Measurements from ENCODE around the gene UBE2E1.
A peak's percentile ranks its signal among the peaks of the same experiment; 100 is the strongest.

UBE2E1 gene

GRCh38 chr3:23796518-23796917 lies 9.2 kb upstream of the UBE2E1 start:
- FAIRE-seq: no peak

DNA sequence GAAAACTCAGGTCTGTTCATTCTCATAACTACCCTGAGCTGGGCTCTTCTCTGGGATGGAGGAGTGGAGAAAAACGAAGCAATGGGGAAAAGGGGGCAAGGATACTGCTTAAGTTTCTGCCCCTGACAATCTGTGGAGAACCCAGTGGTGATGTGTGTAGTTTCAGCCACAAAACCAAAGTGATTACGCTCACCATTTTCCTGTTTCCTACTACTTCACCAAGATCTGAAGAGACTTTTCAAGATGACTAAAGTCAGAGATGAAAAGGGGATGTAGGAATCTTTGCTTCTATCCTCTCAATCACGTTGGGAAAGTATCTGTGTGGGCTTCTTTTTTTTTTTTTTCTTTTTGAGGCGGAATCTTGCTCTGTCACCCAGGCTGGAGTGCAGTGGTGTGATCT lies 8.3 kb upstream of the UBE2E1 start:
- no peak for FAIRE-seq

GRCh38 chr3:23798456-23798855 lies 7.3 kb upstream of the UBE2E1 start:
- FAIRE-seq: no peak

DNA sequence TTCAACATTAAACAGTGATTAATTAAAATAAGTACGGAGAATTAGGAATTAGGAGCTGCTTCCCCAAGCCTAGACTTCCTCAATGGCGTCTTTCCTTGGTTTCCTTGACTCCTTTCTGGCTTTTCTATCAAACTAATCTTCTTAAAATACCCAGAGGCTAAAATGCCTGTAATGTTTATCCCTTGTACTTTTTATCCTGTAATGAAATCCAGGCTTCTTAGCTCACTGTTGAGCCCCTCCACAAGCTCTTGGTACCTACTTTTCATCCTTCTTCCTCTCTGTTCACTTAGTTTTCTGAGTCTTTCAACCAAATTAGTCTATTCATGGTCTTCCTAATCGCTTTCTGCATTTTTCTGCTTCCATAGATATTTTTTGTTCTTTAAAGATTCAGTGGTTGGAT lies 6.9 kb upstream of the UBE2E1 start:
- FAIRE-seq: no peak

- peak; percentile 53 for FAIRE-seq
These were observed 5.0 kb upstream of the UBE2E1 start for GRCh38 chr3:23800731-23801130.

DNA sequence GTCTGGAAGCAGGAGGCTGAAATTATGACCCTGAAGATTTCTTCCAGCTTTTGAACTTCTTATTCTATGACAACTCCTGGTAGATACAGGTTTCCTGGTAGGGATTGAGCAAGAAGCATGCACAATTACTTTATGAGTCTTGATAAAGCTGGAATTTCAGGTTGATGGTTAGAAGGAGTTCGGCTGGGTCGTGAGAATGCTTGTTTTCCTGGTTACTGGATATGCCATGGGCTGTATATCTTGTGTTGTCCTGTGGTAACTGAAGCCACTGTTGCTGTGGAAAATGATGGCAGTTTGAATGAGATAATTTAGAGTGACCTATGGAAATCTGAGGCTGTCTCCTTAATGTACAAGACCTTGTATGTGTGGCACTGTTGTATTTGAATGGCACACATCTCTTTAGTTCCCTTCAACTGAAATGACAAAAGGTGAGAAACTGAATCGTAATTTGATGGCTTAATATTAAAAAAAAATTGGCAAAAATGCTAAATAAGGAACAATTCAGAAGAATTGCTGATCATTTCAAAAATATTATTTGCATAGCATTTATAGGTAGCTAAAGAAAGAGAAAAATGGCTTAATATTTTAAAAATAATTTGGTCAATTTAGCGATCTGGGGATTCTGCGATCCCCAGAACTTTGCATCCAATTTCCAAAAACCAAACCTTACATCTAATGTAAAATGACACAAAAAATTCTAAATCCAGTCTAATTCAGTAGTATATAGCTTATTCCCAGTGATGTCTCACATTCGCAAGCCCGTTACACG lies 1.1 kb upstream of the UBE2E1 start:
- no peak for FAIRE-seq

DNA sequence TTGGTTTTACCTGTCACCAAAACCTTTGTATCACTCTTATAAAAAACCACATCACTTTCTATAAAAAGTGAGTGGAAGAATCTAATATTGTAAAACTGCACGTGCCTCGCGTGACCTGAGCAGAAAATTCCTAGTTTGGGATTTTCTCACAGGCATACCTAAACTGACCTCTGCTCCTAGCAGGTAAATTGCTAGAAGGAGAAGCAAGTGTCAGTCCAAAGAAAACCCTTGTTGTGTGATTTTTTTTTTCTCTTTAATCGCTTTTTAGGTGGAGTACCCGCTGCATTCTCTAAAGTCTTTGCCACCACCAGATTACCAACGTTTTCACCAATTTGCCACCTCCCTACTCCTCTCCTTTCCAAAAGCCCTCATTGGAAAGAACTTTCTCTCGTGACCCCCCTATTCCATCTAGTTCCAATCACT lies 534 bp upstream of the UBE2E1 start:
- FAIRE-seq: no peak

DNA sequence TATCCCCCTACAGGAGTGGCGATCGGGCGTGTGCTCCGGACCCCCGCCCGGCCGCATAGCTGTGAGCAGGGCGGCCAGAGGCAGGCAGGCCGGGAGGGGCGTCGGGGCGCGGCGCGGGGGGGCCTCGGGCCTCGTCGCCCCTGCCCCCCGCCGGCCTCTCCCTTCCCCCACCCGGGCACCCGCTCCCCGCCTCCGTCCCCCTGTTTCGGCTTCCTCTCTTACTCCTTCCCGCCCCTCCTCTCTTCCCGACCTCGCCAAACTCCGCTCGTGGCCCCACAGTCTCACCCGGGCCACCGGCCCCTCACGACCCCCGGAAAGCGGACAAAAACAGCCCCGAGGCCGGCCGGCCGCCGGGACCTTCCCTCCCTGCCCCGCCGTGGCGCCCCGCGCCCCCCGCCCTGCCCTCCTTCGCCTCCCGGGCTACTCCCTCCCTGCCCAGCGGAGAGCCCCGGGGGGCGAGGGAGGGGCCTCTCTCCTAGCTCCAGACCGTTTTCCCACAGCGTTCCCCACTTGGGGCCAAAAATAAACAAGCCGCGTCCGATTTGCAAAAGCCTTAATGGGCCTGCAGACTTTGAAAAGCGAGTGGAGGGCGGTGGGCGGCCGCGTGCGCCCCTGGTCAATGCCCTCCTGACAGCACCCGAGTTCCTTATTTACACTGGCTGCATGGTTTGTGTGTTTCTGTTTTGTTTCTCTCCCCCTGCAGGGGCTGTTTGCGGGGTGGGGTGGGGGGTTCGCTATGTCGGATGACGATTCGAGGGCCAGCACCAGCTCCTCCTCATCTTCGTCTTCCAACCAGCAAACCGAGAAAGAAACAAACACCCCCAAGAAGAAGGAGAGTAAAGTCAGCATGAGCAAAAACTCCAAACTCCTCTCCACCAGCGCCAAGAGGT lies 1.0 kb downstream of the UBE2E1 start:
- no peak for FAIRE-seq

DNA sequence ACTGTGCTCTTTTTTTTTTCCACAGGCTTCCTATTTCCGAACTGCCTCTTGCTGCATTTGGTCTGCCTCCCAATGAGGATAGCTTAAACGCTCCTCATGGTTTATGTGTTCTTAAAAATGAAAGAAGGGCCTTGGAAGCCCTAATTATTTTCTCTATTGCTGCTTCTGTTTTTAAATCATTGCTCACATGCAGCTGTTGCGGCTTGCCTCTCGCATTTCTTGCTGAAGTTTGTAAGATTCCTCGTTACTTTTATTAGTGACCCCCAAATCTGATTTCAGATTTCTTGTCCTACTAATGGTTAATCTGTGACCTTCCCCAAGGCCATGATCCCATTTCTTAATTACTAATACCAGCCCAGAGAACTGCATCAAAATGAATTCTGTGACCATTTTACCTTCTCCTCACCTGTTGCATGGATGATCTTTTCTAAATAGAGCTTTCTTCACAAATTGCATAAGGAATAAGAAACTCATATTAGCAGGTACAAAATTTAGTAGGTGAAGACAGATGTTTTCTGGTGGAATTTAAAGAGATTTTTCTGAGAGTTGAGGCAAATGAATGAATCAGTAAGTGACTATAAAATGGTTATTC lies 1.8 kb downstream of the UBE2E1 start:
- peak; percentile 13 for FAIRE-seq

- FAIRE-seq: no peak
These were observed 2.8 kb downstream of the UBE2E1 start for GRCh38 chr3:23808525-23808924.

GRCh38 chr3:23809294-23809693 lies 3.5 kb downstream of the UBE2E1 start:
- FAIRE-seq: no peak

- FAIRE-seq: no peak
These were observed 4.1 kb downstream of the UBE2E1 start for GRCh38 chr3:23809840-23810342.

GRCh38 chr3:23810343-23811184 lies 4.8 kb downstream of the UBE2E1 start:
- no peak for FAIRE-seq

DNA sequence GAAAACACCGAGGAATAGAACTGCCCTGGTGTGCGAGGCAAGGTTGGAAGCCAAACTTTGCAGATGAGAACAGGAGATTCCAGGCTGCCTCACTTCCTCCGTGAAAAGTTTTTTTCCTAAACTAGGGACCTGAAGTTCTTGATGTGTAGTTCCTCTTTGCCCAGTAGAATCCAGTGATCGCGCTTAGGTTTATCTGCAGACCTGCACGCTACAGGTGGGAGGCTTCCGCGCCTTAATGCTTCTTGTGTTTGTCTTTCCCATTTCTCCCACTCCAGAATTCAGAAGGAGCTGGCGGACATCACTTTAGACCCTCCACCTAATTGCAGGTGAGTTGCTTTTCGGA lies 5.4 kb downstream of the UBE2E1 start:
- FAIRE-seq: no peak

DNA sequence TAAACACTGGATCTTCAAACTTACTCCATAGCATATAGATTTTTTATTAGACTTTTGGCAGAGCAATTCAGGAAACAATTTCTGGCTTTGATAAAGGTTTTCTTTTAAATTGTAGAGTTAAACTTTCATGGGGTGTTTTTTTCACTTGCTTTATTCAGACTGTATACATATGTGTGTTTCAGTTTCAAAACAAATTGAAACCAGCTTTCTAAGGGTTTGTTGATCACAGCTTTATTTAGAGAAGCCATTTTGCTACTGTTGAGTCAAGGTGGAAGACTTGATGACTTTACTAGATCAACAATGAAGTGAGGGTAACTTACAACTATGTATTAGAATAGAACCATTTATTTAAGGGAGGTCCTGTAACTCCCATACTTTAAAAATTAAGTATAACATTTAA lies 6.2 kb downstream of the UBE2E1 start:
- FAIRE-seq: no peak

- FAIRE-seq: no peak
These were observed 10.1 kb downstream of the UBE2E1 start for GRCh38 chr3:23815879-23816278.

GRCh38 chr3:23816721-23817120 lies 11.0 kb downstream of the UBE2E1 start:
- no peak for FAIRE-seq

- FAIRE-seq: no peak
These were observed 11.9 kb downstream of the UBE2E1 start for GRCh38 chr3:23817508-23818223.

DNA sequence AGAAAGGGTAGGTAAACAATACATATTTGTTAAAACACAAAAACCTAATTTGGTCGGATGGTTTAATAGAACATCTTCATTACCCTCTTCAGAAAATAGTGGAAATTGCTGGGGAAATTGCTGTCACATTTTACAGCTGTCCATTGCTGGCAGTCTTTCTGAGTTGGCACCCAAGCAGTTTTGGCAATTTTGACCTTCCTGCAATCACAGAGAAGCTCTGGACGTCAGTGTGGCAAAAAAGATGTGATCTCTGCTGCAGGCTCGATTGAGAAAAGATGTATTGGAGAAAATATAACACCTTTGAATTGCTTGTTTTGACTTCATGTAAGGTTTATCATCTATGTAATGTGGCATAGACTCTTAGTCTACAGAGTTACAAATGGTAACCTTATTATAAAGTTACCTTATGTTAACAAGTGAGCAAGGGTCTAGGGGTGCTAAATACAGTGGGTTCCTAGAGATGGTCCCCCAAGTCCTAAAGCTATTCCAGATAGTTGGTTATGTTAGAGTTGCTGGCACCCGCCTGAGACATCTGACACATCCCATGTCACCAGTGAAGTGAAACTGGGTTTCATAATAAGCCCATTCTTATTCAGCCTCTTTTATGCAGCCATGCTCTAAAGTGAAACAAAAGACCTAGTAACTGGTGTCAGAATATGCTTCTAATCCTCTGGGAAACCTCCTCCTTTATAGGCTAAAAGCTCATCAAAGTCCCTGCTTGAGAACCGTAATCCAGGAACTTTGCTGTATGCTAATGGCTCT lies 14.0 kb downstream of the UBE2E1 start:
- FAIRE-seq: no peak

GRCh38 chr3:23820888-23821287 lies 15.1 kb downstream of the UBE2E1 start:
- no peak for FAIRE-seq

DNA sequence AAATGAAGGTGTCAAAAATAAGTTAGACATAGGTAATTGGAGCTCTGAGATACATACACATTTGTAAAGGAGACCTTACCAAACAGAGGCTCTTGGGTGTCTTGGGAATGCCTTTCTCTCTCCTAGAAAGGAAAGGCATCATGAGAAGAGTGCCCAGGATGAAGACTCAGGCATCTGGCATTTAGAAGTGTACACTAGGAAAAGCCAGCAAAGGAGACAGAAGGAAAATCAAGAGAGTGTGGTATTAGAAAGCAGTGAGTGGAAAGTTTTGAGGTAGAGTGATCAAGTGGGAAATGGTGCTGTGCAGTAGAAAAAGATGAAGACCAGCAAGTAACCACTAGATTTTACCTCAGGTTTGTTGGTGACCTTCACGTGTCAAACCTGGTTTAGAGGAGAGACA lies 16.1 kb downstream of the UBE2E1 start:
- no peak for FAIRE-seq

Data from islet of Langerhans (tissue), 1 donor.